Smooth muscle cell of the brain vasculature (primary cell): ENCODE data around the gene SLC51A.
"Not testable (repeated sequence)": the region's sequence is repeated elsewhere in the genome, so short reads cannot be mapped to it uniquely, and the experiment has no call there.

Experiments used
- DNase-seq: peaks from one replicate; pipeline ENCODE4 v3.0.0-alpha.2; 2012; ENCODE audit warnings: low read depth, low spot score

Gene SLC51A

GRCh38 chr3:196238612-196239560 lies 22.6 kb downstream of the SLC51A start:
- DNase-seq: peak; percentile 13

GRCh38 chr3:196240424-196240823 lies 24.1 kb downstream of the SLC51A start:
- no peak for DNase-seq

GRCh38 chr3:196241704-196242103 lies 25.4 kb downstream of the SLC51A start:
- DNase-seq: no peak

DNA sequence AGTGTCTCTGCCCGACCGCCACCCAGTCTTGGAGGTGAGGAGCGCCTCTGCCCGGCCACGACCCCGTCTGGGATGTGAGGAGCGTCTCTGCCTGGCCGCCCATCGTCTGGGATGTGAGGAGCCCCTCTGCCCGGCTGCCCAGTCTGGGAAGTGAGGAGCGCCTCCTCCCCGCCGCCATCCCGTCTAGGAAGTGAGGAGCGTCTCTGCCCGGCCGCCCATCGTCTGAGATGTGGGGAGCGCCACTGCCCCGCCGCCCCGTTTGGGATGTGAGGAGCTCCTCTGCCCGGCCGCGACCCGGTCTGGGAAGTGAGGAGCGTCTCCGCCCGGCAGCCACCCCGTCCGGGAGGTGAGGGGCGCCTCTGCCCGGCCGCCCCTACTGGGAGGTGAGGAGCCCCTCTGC lies 27.8 kb downstream of the SLC51A start:
- DNase-seq: not testable (repeated sequence)

DNA sequence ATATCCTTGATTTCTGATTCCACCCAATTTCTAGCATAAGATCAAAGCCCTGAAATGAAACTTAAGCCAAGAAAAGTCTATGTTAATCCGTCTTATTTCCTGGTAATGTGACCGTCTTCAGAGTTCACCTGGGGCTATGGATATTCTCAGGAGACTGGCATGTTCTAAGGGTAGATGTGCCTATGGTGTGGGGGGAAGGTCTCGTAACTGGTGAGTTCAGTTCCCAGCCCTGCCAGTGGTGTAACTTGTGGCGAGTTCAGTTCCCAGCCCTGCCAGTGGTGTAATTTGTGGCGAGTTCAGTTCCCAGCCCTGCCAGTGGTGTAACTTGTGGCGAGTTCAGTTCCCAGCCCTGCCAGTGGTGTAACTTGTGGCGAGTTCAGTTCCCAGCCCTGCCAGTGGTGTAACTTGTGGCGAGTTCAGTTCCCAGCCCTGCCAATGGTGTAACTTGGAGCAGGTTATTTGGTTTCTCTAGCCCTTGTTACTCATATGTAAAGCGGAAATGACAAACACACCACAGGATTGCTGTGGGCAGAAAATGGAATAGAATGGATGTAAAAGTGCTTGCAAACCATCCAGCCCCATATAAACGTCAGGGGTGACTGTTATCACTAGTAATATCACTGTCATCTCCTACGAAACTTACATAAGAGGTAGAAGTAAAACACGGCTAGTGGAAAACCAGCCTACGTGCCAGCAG lies 30.4 kb downstream of the SLC51A start:
- no peak for DNase-seq

- DNase-seq: no peak
Observed at GRCh38 chr3:196251918-196252317, 35.6 kb downstream of the SLC51A start.

DNA sequence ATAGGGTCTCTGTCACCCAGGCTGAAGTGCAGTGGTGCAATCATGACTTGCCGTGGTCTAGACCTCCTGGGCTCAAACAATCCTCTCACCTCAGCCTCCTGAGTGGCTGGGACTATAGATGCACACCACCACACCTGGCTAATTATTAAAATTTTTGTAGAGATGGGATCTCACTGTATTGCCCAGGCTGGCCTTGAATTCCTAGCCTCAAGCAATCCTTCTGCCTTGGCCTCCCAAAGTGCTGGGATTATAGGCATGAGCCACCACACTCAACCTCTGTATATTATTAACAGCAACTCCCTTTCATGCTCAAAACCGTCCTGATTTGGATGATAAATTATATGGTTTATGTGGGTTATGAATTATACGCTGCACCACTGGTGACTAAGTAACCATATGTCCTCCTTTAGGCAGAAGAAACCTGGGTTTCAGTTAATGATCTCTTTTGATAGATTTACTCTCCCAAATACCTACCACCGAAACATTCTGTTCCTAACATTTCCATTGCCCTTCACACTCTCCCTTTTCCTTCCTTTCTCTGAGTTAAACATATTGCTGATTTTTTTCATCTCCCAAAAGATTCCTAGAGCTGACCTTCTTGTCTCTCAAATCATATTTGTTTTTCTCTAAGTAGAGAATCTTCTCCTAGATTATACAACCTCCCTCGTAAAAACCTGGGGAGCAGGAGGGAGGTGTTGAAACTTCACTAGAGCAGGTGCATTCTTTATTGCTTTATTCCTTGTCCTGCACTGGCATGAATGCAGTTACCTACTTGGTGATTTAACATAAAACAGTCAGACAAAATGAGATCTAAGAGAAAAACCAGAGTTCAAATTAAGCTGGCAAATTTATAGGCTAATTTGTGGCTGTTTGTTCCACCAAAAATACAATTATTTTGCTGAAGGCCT lies 38.3 kb downstream of the SLC51A start:
- DNase-seq: no peak

- no peak for DNase-seq
Observed at GRCh38 chr3:196255776-196256175, 39.4 kb downstream of the SLC51A start.

GRCh38 chr3:196260784-196261183 lies 44.5 kb downstream of the SLC51A start:
- DNase-seq: no peak

DNA sequence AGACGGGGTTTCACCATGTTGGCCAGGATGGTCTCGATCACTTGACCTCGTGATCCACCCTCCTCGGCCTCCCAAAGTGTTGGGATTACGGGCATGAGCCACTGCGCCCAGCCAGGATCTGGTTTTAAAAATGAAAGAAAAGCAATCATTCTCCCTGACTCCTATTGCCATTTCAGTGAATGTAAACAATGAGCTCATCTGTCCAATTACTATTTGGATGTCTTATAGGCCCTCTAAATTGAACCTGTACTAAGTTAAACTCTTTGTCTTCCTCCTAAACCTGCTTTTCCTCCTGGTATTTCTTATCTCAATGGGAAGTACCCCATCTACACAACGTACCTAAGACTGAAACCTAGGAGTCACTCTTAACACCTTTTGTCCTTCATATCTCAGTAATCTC lies 47.5 kb downstream of the SLC51A start:
- no peak for DNase-seq

DNA sequence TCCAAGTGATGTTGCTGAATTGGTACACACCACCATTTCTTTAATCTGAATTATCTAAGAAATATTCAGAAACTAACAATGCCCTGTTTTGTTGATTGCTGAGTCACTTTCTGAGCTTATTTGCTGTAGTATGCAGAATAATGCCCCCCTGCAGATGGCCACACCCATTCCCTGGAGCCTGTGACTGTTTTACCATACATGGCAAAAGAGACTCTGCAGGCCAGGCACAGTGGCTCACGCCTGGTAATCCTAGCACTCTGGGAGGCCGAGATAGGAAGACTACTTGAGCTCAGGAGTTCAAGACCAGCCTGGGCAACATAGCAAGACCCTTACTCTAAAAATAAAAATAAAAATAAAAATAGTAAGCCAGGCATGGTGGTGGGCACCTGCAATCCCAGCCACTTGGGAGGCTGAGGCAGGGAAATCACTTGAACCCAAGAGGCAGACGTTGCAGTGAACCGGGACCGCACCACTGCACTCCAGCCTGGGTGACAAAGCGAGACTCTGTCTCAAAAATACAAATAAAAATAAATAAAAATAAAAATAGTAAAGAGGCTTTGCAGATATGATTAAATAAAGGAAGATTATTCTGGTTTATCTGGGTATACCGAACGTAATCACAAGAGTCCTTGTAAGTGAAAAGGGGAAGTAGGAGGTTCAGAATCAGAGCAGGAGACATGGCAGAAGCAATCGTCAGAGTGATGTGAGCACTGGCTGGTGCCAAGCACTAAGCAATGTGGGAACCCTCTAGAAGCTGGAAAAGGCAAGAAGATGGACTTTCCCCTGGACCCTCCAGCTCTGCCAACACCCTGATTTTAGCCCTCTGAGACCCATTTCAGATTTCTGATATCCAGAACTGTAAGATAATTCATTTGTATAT lies 52.2 kb downstream of the SLC51A start:
- peak; percentile 65 for DNase-seq

DNA sequence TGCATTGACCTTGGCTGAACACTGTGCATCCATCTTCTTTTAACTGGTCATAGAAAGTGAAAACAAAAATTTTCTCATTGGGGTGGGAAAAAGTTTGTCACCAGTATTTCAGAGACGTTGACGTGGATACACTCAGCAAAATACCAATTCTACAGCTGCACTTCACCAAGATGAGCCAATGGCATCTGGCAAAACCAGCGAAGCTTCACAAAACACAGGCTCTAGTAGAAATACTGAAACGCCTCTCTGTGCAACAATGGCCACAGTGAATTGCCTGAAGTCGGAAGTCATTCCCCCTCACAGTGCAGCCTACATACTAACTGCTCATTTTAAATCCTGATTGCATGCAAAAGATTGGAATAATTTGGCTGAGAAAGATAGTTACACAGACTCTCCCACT lies 54.2 kb downstream of the SLC51A start:
- DNase-seq: no peak

GRCh38 chr3:196272826-196273225 lies 56.5 kb downstream of the SLC51A start:
- no peak for DNase-seq

DNA sequence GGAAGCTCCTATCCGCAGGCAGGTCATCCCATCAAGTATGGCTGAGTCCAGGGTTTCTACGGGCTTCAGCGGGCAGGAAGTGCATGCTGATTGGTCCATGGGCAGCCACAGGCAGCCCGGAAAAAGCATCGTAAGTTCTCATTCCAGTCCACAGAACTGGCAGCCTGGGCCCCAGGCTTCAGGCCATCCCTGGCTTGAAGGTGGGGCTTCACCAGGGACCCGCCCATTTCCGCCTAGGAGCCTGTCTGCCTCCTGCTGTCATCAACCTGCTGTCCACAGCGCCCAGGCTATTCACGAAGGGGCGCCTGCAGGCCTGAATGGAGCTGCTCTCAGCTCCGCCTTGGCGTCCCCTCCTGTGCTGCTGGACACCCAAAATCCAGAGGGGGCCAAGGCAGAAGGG lies 57.3 kb downstream of the SLC51A start:
- DNase-seq: no peak

- DNase-seq: no peak
Observed at GRCh38 chr3:196274585-196274984, 58.3 kb downstream of the SLC51A start.

GRCh38 chr3:196275126-196275525 lies 58.8 kb downstream of the SLC51A start:
- no peak for DNase-seq

- no peak for DNase-seq
Observed at GRCh38 chr3:196280689-196281440, 64.5 kb downstream of the SLC51A start.

- DNase-seq: no peak
Observed at GRCh38 chr3:196281962-196282361, 65.6 kb downstream of the SLC51A start.
